Activated CD8-positive, alpha-beta memory T cell treated with anti-CD3 and anti-CD28 coated beads for 48 hours (primary cell): ENCODE data around the gene ENO4.

ENCODE experiments used
- DNase-seq, 3 experiments: peaks; one replicate each; pipeline ENCODE4 v3.0.0-alpha.2; 2020; ENCODE audit warnings: low read depth in 2 of 3, low spot score in 2 of 3

Gene ENO4

GRCh38 chr10:116866987-116867595 lies 17.8 kb downstream of the ENO4 start:
- no peak for DNase-seq

GRCh38 chr10:116868198-116868676 lies 18.9 kb downstream of the ENO4 start:
- no peak for DNase-seq

- DNase-seq: no peak
These were observed 19.4 kb downstream of the ENO4 start for GRCh38 chr10:116868722-116869121.

GRCh38 chr10:116870949-116871348 lies 21.6 kb downstream of the ENO4 start:
- no peak for DNase-seq

- no peak for DNase-seq
These were observed 23.8 kb downstream of the ENO4 start for GRCh38 chr10:116873134-116873533.

GRCh38 chr10:116875897-116876296 lies 26.6 kb downstream of the ENO4 start:
- no peak for DNase-seq

- DNase-seq: no peak
These were observed 28.1 kb downstream of the ENO4 start for GRCh38 chr10:116877391-116877790.

GRCh38 chr10:116878123-116878522 lies 28.8 kb downstream of the ENO4 start:
- DNase-seq: no peak

- no peak for DNase-seq
These were observed 30.5 kb downstream of the ENO4 start for GRCh38 chr10:116879817-116880216.

- DNase-seq: no peak
These were observed 31.6 kb downstream of the ENO4 start for GRCh38 chr10:116880716-116881482.

- no peak for DNase-seq
These were observed 33.3 kb downstream of the ENO4 start for GRCh38 chr10:116882639-116883038.

GRCh38 chr10:116886772-116887171 lies 37.5 kb downstream of the ENO4 start:
- DNase-seq: no peak

- DNase-seq: no peak
These were observed 39.2 kb downstream of the ENO4 start for GRCh38 chr10:116888380-116889055.

- no peak for DNase-seq
These were observed 39.8 kb downstream of the ENO4 start for GRCh38 chr10:116889066-116889465.

- DNase-seq: no peak
These were observed 41.9 kb downstream of the ENO4 start for GRCh38 chr10:116891208-116891607.

GRCh38 chr10:116892907-116893685 lies 43.8 kb downstream of the ENO4 start:
- no peak for DNase-seq

- no peak for DNase-seq
These were observed 44.4 kb downstream of the ENO4 start for GRCh38 chr10:116893686-116894037.

- DNase-seq: no peak
These were observed 50.3 kb downstream of the ENO4 start for GRCh38 chr10:116899626-116900025.

GRCh38 chr10:116905845-116906210 lies 56.5 kb downstream of the ENO4 start:
- DNase-seq: no peak

GRCh38 chr10:116907245-116907987 lies 58.1 kb downstream of the ENO4 start:
- DNase-seq: no peak

GRCh38 chr10:116909307-116909706 lies 60.0 kb downstream of the ENO4 start:
- DNase-seq: no peak
